IMR-90 (cell line): ENCODE results near the gene STMN1.

Experiments used
- CHD1 ChIP-seq: IDR thresholded peaks from 2 replicates; pipeline ENCODE4 v1.6.1; 2012; ENCODE audit warnings: low read depth, low read length, improper control_type of control experiment
- MXI1 ChIP-seq: IDR thresholded peaks from 2 replicates; pipeline ENCODE4 v1.6.1; 2012; ENCODE audit warnings: low read depth, mild to moderate bottlenecking, low read length, moderate library complexity, borderline replicate concordance
- POLR2A ChIP-seq: IDR thresholded peaks from 2 replicates; pipeline ENCODE4 v1.6.1; 2012; ENCODE audit warnings: mild to moderate bottlenecking, low read depth, low read length
- RAD21 ChIP-seq: IDR thresholded peaks from 2 replicates; pipeline ENCODE4 v1.6.1; 2012; ENCODE audit warnings: low read length, improper control_type of control experiment
- TF ChIP-seq, protein P1 (sequence below): conservative IDR thresholded peaks from 2 replicates; pipeline ENCODE4 v1.5.1; 2012; ENCODE audit warnings: mild to moderate bottlenecking, low read depth, low read length, improper control_type of control experiment

- TF ChIP-seq, protein P1, sequence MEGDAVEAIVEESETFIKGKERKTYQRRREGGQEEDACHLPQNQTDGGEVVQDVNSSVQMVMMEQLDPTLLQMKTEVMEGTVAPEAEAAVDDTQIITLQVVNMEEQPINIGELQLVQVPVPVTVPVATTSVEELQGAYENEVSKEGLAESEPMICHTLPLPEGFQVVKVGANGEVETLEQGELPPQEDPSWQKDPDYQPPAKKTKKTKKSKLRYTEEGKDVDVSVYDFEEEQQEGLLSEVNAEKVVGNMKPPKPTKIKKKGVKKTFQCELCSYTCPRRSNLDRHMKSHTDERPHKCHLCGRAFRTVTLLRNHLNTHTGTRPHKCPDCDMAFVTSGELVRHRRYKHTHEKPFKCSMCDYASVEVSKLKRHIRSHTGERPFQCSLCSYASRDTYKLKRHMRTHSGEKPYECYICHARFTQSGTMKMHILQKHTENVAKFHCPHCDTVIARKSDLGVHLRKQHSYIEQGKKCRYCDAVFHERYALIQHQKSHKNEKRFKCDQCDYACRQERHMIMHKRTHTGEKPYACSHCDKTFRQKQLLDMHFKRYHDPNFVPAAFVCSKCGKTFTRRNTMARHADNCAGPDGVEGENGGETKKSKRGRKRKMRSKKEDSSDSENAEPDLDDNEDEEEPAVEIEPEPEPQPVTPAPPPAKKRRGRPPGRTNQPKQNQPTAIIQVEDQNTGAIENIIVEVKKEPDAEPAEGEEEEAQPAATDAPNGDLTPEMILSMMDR: no peak
- TF ChIP-seq RAD21 (no peak), CHD1 (no peak), MXI1 (no peak), POLR2A (no peak)
Measured at GRCh38 chr1:25885602-25886001, 20.6 kb downstream of the STMN1 start.
